Esophagus muscularis mucosa (tissue), 3 donors: ENCODE measurements around the gene PTPN5.

Experiments used
- CTCF ChIP-seq, 3 experiments: fragments of 200-600 bp in 2 of 3; fragments of 450-650 bp in 1 of 3; sonication (generic) in 2 of 3; IDR thresholded peaks; one replicate each; pipeline ENCODE4 v1.5.1; 2017 to 2019; ENCODE audit warnings: antibody characterized with exemption in 3 of 3, mild to moderate bottlenecking in 2 of 3, moderate library complexity in 1 of 3
- EP300 ChIP-seq: sonication (generic); formaldehyde crosslinking; IDR thresholded peaks from one replicate; pipeline ENCODE4 v1.6.1; 2017; ENCODE audit warnings: antibody characterized with exemption

- no peak for TF ChIP-seq EP300
- TF ChIP-seq CTCF (IDR thresholded peaks at IDR 0.05), result no peak
Measured at GRCh38 chr11:18710545-18710944, 81.1 kb downstream of the PTPN5 start.
